GM19043 (cell line): ENCODE data around the gene COPG1.
"Not testable (repeated sequence)": the region's sequence is repeated elsewhere in the genome, so short reads cannot be mapped to it uniquely, and the experiment has no call there.

ENCODE experiments used
- ATAC-seq: cut with Tn5 transposase; IDR thresholded peaks from one replicate; pipeline ENCODE4 v1.9.1; 2021; ENCODE audit warnings: low read depth; ENCODE audit not compliant: unreplicated experiment

COPG1 gene

GRCh38 chr3:129238945-129239705, 10.3 kb upstream of the COPG1 start:
- ATAC-seq, result no peak

GRCh38 chr3:129239991-129240390, 9.4 kb upstream of the COPG1 start:
- no peak for ATAC-seq

- ATAC-seq, result no peak
Observed at GRCh38 chr3:129240436-129240835, 9.0 kb upstream of the COPG1 start.

GRCh38 chr3:129245141-129245540, 4.3 kb upstream of the COPG1 start:
- ATAC-seq, result no peak

- ATAC-seq, result peak; percentile 65
Observed at GRCh38 chr3:129245641-129246306, 3.6 kb upstream of the COPG1 start.

GRCh38 chr3:129246636-129247035, 2.8 kb upstream of the COPG1 start:
- no peak for ATAC-seq

- no peak for ATAC-seq
Observed at GRCh38 chr3:129248286-129248979, 973 bp upstream of the COPG1 start.

- ATAC-seq, result no peak
Observed at GRCh38 chr3:129252748-129253147, 3.3 kb downstream of the COPG1 start.

GRCh38 chr3:129254536-129255230, 5.3 kb downstream of the COPG1 start:
- no peak for ATAC-seq

- ATAC-seq, result no peak
Observed at GRCh38 chr3:129256270-129256669, 6.9 kb downstream of the COPG1 start.

GRCh38 chr3:129257609-129258008, 8.2 kb downstream of the COPG1 start:
- ATAC-seq, result no peak

GRCh38 chr3:129259612-129260477, 10.4 kb downstream of the COPG1 start:
- ATAC-seq, result no peak

- no peak for ATAC-seq
Observed at GRCh38 chr3:129260606-129261005, 11.2 kb downstream of the COPG1 start.

- no peak for ATAC-seq
Observed at GRCh38 chr3:129261894-129262293, 12.5 kb downstream of the COPG1 start.

- no peak for ATAC-seq
Observed at GRCh38 chr3:129263161-129263910, 13.9 kb downstream of the COPG1 start.

GRCh38 chr3:129264994-129265393, 15.6 kb downstream of the COPG1 start:
- ATAC-seq, result not testable (repeated sequence)

GRCh38 chr3:129266651-129267050, 17.2 kb downstream of the COPG1 start:
- no peak for ATAC-seq

- no peak for ATAC-seq
Observed at GRCh38 chr3:129268396-129268795, 19.0 kb downstream of the COPG1 start.

GRCh38 chr3:129271674-129272073, 22.3 kb downstream of the COPG1 start:
- no peak for ATAC-seq
